ENCODE results near the gene UCKL1.
"Not testable (repeated sequence)": the region's sequence is repeated elsewhere in the genome, so short reads cannot be mapped to it uniquely, and the experiment has no call there.

The UCKL1 gene

DNA sequence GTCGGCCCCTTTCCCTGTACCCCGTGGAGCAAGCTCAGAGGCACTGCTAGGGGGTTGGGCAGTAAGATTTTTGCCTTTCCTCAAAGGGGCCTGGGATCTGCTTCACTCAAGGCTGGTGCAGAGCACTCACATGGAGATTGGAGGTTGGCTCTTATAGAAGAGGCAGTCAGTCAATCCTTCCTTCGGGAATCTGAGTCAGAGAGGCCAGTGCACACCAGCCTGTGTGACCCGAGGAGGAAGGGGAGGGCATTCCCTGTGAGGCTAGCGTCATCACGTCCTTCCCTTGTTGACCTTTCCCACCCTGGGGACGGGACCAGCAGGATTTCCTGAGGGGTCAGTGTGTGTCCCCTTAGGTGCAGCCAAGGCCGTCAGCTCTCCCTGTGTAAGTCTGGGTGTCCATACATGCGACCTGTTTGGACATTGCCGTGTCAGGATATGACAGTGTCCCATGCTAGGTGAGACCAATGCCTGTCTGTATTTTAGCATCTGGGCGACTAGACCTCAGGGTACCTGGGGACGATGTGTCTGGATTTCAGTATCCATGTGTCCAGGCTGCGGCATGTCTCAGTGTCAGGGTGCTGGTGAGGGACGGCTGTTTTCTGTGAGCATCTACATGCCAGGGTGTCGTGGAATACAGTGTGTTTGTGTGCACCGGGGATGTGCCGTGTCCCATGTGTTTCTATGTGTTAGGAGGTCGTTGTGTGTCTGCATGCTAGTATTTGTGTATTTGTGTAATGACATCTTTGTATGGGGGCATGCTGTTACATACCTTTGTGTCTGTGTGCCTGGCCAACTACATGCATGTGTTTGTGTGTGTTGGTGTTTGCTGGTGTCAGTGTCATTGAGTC, 16.3 kb upstream of the UCKL1 start:
- in situ Hi-C loops (cut with MboI; ENCODE audit: low sequenced_read_pairs) = no loop called here

DNA sequence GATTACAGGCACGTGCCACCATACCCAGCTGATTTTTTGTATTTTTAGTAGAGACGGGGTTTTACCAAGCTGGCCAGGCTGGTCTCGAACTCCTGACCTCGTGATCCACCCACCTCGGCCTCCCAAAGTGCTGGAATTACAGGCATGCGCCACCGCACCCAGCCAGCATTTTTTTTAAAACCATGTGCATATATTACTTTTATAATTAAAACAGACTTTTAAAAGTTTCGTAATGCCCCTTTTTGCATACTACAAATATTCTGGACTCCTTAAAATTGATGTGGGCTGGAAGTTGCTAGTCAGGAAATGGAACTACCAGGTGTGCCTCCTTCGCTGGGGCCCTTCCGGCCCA, 15.7 kb upstream of the UCKL1 start:
- in situ Hi-C loops (cut with MboI; ENCODE audit: low sequenced_read_pairs) = not testable (repeated sequence)

GRCh38 chr20:63970714-63971431, 14.7 kb upstream of the UCKL1 start:
- in situ Hi-C loops (cut with MboI; ENCODE audit: low sequenced_read_pairs) = no loop called here

GRCh38 chr20:63969838-63970713, 13.9 kb upstream of the UCKL1 start, which contains the start of gene ZNF512B:
TSS of gene ZNF512B (minus strand) at chr20:63969930. CDS start at chr20:63967950, 1,980 bp downstream.
- in situ Hi-C loops (cut with MboI; ENCODE audit: low sequenced_read_pairs) = no loop called here

- in situ Hi-C loops (cut with MboI; ENCODE audit: low sequenced_read_pairs) = no loop called here
These were observed 12.9 kb upstream of the UCKL1 start for GRCh38 chr20:63968928-63969760.

DNA sequence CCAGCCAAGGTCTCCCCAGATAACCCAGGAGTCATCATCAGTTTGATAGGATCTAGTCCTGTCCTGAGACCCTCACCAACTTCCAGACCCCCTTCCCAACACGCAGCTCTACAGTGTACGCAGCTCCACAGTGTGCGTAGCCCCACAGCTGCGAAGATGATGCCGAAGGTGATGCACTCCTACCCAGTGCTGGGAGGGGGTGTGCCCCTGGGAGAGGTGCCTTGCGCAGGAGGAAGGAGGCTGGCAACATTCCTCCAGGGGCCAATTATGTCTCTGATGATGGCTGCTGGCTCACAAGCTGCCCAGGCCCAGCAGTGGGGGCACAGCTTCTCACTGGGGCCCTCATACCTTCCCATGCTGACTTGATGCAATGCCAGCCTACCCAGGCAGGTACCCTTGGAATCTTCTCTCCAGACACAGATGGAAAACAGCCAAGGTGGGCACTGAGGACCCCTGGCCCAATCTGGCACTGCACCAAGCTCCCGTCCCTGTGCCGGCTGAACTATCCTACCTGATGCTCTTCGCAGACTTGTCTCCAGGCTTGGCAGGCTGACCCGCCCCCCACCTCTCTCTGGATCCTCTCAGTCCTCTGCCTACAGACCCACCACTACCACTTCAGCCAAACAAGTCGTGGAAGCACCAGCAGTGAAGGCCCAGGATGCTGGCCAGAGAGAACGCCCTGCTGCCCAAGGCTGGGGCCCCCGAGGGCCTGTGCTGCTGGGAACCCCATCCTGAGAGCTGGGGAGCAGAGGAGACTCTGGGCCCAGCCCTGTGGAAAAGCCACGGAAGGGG, 12.1 kb upstream of the UCKL1 start:
- in situ Hi-C loops (cut with MboI; ENCODE audit: low sequenced_read_pairs) = no loop called here

GRCh38 chr20:63967330-63968135, 11.3 kb upstream of the UCKL1 start:
- in situ Hi-C loops (cut with MboI; ENCODE audit: low sequenced_read_pairs) = no loop called here

- in situ Hi-C loops (cut with MboI; ENCODE audit: low sequenced_read_pairs) = no loop called here
These were observed 10.7 kb upstream of the UCKL1 start for GRCh38 chr20:63966944-63967322.

- in situ Hi-C loops (cut with MboI; ENCODE audit: low sequenced_read_pairs) = no loop called here
These were observed 10.1 kb upstream of the UCKL1 start for GRCh38 chr20:63966172-63966943.

GRCh38 chr20:63964412-63964811, 8.2 kb upstream of the UCKL1 start:
- in situ Hi-C loops (cut with MboI; ENCODE audit: low sequenced_read_pairs) = no loop called here

DNA sequence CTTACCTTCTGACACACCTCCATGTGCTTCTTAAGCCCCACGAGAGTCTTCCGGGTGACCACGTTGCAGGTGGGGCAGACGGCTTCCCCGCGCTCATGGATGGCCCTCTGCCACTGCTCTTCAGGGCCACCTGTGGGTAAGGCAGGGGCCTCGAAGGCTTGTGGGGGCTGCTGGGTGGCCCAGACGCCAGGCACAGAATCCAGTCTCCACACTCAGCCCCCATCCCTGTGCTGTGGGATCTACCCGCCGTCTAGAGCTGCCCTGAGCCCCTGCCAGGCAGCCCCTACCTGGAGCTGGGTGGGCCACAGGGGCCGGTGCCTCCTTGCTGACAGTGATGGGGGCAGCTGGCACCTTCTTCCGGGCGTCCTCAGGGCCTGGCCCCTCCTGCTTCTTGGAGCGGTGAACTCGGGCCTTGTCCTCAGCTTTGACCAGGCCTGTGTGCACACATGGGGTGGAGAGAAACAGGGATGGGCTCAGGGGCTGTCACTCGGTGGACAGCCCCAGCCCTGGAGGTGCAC, 7.6 kb upstream of the UCKL1 start:
- in situ Hi-C loops (cut with MboI; ENCODE audit: low sequenced_read_pairs) = no loop called here

DNA sequence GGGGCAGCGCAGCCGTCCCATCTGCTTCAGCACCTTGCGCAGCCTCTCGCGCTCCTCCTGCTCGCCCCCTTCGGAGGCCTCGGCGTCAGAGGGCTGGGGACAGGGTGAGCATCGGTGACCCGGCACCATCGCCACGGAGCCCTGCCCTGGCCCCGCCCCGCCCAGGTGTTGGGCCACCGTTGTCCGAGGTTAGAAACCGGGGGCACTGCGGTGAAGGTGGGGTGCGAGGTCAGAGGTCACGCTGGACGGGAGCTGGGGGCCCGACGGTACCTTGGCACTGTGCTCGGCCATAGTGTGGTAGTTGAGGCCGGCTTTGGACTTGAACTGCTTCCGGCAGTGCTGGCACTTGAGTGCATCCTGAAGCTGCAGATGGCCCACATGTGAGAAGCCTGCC, 7.1 kb upstream of the UCKL1 start:
- in situ Hi-C loops (cut with MboI; ENCODE audit: low sequenced_read_pairs) = no loop called here

- in situ Hi-C loops (cut with MboI; ENCODE audit: low sequenced_read_pairs) = no loop called here
These were observed 6.5 kb upstream of the UCKL1 start for GRCh38 chr20:63962426-63963347.

DNA sequence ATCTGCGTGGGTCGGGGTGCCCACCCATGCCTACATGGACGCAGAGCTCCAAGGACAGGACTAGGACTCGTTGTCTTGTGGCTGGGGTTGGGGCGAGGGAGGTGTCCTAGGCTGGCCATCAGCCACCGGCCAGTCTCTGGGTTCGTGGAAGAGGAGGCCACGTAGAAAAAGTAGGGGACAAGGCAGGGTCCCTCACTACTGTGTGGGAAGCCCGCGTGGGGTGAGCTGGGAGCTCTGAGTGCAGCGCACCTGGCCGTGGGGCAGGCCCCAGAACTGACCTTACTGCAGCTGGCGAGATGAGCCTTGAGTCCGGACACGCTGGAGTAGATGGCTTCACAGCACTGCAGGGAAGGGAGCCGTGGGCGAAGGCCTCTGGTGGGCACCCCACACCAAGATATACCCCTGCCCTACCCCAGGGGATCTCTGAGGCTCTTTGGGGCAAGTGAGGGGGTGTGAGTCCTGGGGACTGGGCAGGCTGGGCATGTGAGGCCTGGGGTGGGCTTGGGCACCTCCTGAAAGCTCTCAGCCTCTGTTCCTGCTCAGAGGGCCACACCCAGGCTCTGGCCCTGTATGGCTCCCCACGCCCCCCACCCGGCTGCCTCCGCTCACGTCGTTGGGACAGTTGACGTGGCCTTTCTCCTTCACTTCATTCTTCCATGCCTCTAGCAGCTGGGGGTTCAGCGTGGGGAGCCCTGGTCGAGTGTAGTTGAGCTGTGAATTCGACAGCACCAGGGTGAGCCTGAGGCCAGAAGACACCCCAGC, 5.6 kb upstream of the UCKL1 start:
- in situ Hi-C loops (cut with MboI; ENCODE audit: low sequenced_read_pairs) = no loop called here

- in situ Hi-C loops (cut with MboI; ENCODE audit: low sequenced_read_pairs) = not testable (repeated sequence)
These were observed 4.7 kb upstream of the UCKL1 start for GRCh38 chr20:63960654-63961621.

All from HL-60/S4 treated with retinoic acid at 250 ng/mL for 4 days and 3 days (cell line).